GM23338 (cell line): ENCODE data around the gene ANKRD17. TPM values are rescaled to one million over a fixed set of nuclear protein-coding genes. Genes with fewer than 3 reads are reported as not detected.
A peak's percentile ranks its signal among the peaks of the same experiment; 100 is the strongest.

Source experiments
- ATAC-seq: fragments of 200-7000 bp; cut with Tn5 transposase; 3 replicates; pipeline ENCODE4 v1.9.1; 2020
- DNase-seq: peaks from one replicate; pipeline ENCODE4 v3.0.0-alpha.2; 2015; ENCODE audit warnings: low spot score
- H2AFZ ChIP-seq: fragments of 200-600 bp; sonication (generic); 2 replicates; pipeline ENCODE4 v1.8.0; 2016; ENCODE audit warnings: antibody characterized with exemption, mild to moderate bottlenecking, moderate library complexity
- H3F3A ChIP-seq: fragments of 200-600 bp; sonication (generic); replicated peaks from 2 replicates; pipeline ENCODE4 v1.8.0; 2017; ENCODE audit warnings: antibody characterized with exemption, mixed run types, low read depth
- H3K27ac ChIP-seq: fragments of 200-600 bp; sonication (generic); 2 replicates; pipeline ENCODE4 v1.6.1; 2016; ENCODE audit warnings: low read depth
- H3K27me3 ChIP-seq: fragments of 200-600 bp; sonication (generic); 2 replicates; pipeline ENCODE4 v1.8.0; 2016; ENCODE audit warnings: mild to moderate bottlenecking, mixed run types, moderate library complexity; ENCODE audit not compliant: insufficient read depth
- H3K36me3 ChIP-seq: fragments of 200-600 bp; sonication (generic); 2 replicates; pipeline ENCODE4 v1.8.0; 2016; ENCODE audit warnings: mild to moderate bottlenecking; ENCODE audit not compliant: insufficient read depth
- H3K4me1 ChIP-seq: fragments of 200-600 bp; sonication (generic); 2 replicates; pipeline ENCODE4 v1.8.0; 2016; ENCODE audit warnings: mild to moderate bottlenecking, moderate library complexity; ENCODE audit not compliant: insufficient read depth
- H3K4me2 ChIP-seq: fragments of 200-600 bp; sonication (generic); 2 replicates; pipeline ENCODE4 v1.7.1; 2017; ENCODE audit warnings: mixed run types
- H3K4me3 ChIP-seq: fragments of 200-600 bp; sonication (generic); 2 replicates; pipeline ENCODE4 v1.6.1; 2016; ENCODE audit warnings: mixed run types
- H3K79me2 ChIP-seq: fragments of 200-600 bp; sonication (generic); replicated peaks from 2 replicates; pipeline ENCODE4 v1.8.0; 2017; ENCODE audit warnings: mild to moderate bottlenecking; ENCODE audit not compliant: insufficient read depth
- H3K9me2 ChIP-seq: fragments of 200-600 bp; sonication (generic); 2 replicates; pipeline ENCODE4 v1.8.0; 2017; ENCODE audit not compliant: insufficient read depth
- H4K20me1 ChIP-seq: fragments of 200-600 bp; sonication (generic); replicated peaks from 2 replicates; pipeline ENCODE4 v1.8.0; 2017; ENCODE audit warnings: mild to moderate bottlenecking; ENCODE audit not compliant: insufficient read depth
- H3K27ac Mint-ChIP-seq: 2 replicates; pipeline ENCODE4 v1.8.0; 2020; ENCODE audit warnings: inconsistent platforms, mild to moderate bottlenecking, moderate library complexity, mixed read lengths
- H3K27me3 Mint-ChIP-seq: 3 replicates; pipeline ENCODE4 v1.8.0; 2022; ENCODE audit warnings: low read depth, mild to moderate bottlenecking, moderate library complexity, mixed read lengths, inconsistent platforms; ENCODE audit not compliant: insufficient read depth, poor library complexity
- H3K36me3 Mint-ChIP-seq: 3 replicates; pipeline ENCODE4 v1.8.0; 2021; ENCODE audit warnings: low read depth, mild to moderate bottlenecking, inconsistent platforms, moderate library complexity, mixed read lengths
- H3K4me1 Mint-ChIP-seq: 3 replicates; pipeline ENCODE4 v1.8.0; 2020; ENCODE audit warnings: mild to moderate bottlenecking, inconsistent platforms, mixed read lengths
- H3K4me3 Mint-ChIP-seq: 3 replicates; pipeline ENCODE4 v1.8.0; 2021; ENCODE audit warnings: moderate library complexity, mild to moderate bottlenecking, inconsistent platforms, mixed read lengths
- H3K9me3 Mint-ChIP-seq: 3 replicates; pipeline ENCODE4 v1.8.0; 2020; ENCODE audit warnings: moderate library complexity, mild to moderate bottlenecking, inconsistent platforms, mixed read lengths
- CREB1 ChIP-seq: fragments of 250-450 bp; sonication (Bioruptor Pico); IDR thresholded peaks from 2 replicates; pipeline ENCODE4 v1.5.0; 2020; ENCODE audit warnings: low read depth, mild to moderate bottlenecking, moderate library complexity
- CTCF ChIP-seq, 2 experiments: fragments of 200-600 bp in 1 of 2; sonication (generic) in 1 of 2; conservative IDR thresholded peaks; 2 replicates each; pipeline versions ENCODE4 v1.5.1 to v1.6.1; 2016 to 2017; ENCODE audit warnings: antibody characterized with exemption in 2 of 2, low read depth in 2 of 2, mild to moderate bottlenecking in 2 of 2, moderate library complexity in 1 of 2
- ETS1 ChIP-seq: IDR thresholded peaks from 2 replicates; pipeline ENCODE4 v1.6.1; 2016; ENCODE audit warnings: antibody characterized with exemption
- NANOG ChIP-seq: IDR thresholded peaks from 2 replicates; pipeline ENCODE4 v1.6.1; 2016; ENCODE audit warnings: antibody characterized with exemption, borderline replicate concordance
- STAT1 ChIP-seq: IDR thresholded peaks from one replicate; pipeline ENCODE4 v1.6.1; 2016; ENCODE audit warnings: antibody characterized with exemption; ENCODE audit not compliant: unreplicated experiment
- polyA plus RNA-seq: library from polyadenylated mRNA; unstranded; fragments of >200 nt; fragmentation: Nextera tagmentation; extraction: Ambion mirVana; gene quantifications from 2 replicates; pipeline ENCODE4 v1.2.1, GENCODE V29; 2016
- total RNA-seq: library from RNA; depleted of rRNA; stranded (reverse); fragments of >200 nt; shearing (Covaris generic); gene quantifications from 2 replicates; pipeline ENCODE4 v1.2.3, GENCODE V29; 2014
- TF ChIP-seq, protein P1 (sequence below): IDR thresholded peaks from one replicate; pipeline ENCODE4 v1.6.1; 2018; ENCODE audit warnings: antibody characterized with exemption; ENCODE audit not compliant: unreplicated experiment

ANKRD17 gene
- total and polyA plus RNA-seq, 2 experiments from 2014 or later = 41.9 to 85.3 TPM

GRCh38 chr4:73252001-73252400, 6.6 kb downstream of the ANKRD17 start:
- Mint-ChIP-seq H3K36me3 (peaks cover 24% of the 10 kb centered on the region), H3K4me3 (no peak overlapping the region), H3K9me3 (no peaks in the 10 kb centered on the region), H3K4me1 (peaks cover 32% of the 10 kb centered on the region), H3K27me3 (no peaks in the 10 kb centered on the region), H3K27ac (no peak overlapping the region)
- no peak for TF ChIP-seq ETS1
- DNase-seq = no peak
- H3K79me2 ChIP-seq = peaks cover 100% of the 10 kb centered on the region
- no peak overlapping the region for H3K4me2 ChIP-seq
- H3K4me3 ChIP-seq = no peak overlapping the region
- ATAC-seq = no peak
- peaks cover 12% of the 10 kb centered on the region for H3K4me1 ChIP-seq
- H3K9me2 ChIP-seq = no peaks in the 10 kb centered on the region
- H2AFZ ChIP-seq = no peak overlapping the region
- no peaks in the 10 kb centered on the region; the same call in 1 of the 2 replicates for H3K36me3 ChIP-seq
- H3K27me3 ChIP-seq = no peaks in the 10 kb centered on the region
- H4K20me1 ChIP-seq = peaks cover 56% of the 10 kb centered on the region
- H3F3A ChIP-seq = no peaks in the 10 kb centered on the region
- H3K27ac ChIP-seq = no peak overlapping the region

- peaks cover 12% of the 10 kb centered on the region for H3K4me1 ChIP-seq
- Mint-ChIP-seq H3K4me1 (peaks cover 30% of the 10 kb centered on the region), H3K4me3 (no peak overlapping the region), H3K9me3 (no peaks in the 10 kb centered on the region), H3K36me3 (peaks cover 20% of the 10 kb centered on the region), H3K27ac (no peak overlapping the region), H3K27me3 (no peaks in the 10 kb centered on the region)
- H3K9me2 ChIP-seq = no peaks in the 10 kb centered on the region
- ATAC-seq (peak; percentile 56), DNase-seq (peak; percentile 52)
- no peak overlapping the region for H3K4me2 ChIP-seq
- no peak overlapping the region for H2AFZ ChIP-seq
- H3K27ac ChIP-seq = no peak overlapping the region
- H3K79me2 ChIP-seq = peaks cover 100% of the 10 kb centered on the region
- H4K20me1 ChIP-seq = peaks cover 51% of the 10 kb centered on the region
- H3K36me3 ChIP-seq = no peaks in the 10 kb centered on the region; the same call in 1 of the 2 replicates
- H3K27me3 ChIP-seq = no peaks in the 10 kb centered on the region
- TF ChIP-seq CREB1 (CRISPR knock-in tag) (no peak), NANOG (no peak), CTCF (conservative IDR thresholded peaks at IDR 0.05; ENCODE audit: low read depth in 2 of 2) (peak; percentile 58 to 62)
- no peaks in the 10 kb centered on the region for H3F3A ChIP-seq
- no peak overlapping the region for H3K4me3 ChIP-seq
Observed at GRCh38 chr4:73251384-73251783, 7.2 kb downstream of the ANKRD17 start.

DNA sequence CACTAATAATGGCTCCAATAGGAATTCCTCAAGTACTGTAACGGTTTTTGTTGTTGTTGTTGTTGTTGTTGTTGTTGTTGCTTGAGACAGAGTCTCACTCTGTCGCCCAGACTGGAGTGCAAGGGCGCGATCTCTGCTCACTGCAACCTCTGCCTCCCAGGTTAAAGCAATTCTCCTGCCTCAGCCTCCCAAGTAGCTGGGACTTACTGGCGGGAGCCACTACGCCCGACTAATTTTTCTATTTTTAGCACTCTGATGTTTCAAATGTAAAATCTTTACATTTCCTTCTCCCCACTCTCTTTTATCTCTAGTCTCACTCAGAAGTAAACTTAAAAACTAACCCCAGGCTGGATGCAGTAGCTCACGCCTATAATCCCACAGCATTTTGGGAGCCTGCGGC, 8.0 kb downstream of the ANKRD17 start:
- TF ChIP-seq, protein P1, sequence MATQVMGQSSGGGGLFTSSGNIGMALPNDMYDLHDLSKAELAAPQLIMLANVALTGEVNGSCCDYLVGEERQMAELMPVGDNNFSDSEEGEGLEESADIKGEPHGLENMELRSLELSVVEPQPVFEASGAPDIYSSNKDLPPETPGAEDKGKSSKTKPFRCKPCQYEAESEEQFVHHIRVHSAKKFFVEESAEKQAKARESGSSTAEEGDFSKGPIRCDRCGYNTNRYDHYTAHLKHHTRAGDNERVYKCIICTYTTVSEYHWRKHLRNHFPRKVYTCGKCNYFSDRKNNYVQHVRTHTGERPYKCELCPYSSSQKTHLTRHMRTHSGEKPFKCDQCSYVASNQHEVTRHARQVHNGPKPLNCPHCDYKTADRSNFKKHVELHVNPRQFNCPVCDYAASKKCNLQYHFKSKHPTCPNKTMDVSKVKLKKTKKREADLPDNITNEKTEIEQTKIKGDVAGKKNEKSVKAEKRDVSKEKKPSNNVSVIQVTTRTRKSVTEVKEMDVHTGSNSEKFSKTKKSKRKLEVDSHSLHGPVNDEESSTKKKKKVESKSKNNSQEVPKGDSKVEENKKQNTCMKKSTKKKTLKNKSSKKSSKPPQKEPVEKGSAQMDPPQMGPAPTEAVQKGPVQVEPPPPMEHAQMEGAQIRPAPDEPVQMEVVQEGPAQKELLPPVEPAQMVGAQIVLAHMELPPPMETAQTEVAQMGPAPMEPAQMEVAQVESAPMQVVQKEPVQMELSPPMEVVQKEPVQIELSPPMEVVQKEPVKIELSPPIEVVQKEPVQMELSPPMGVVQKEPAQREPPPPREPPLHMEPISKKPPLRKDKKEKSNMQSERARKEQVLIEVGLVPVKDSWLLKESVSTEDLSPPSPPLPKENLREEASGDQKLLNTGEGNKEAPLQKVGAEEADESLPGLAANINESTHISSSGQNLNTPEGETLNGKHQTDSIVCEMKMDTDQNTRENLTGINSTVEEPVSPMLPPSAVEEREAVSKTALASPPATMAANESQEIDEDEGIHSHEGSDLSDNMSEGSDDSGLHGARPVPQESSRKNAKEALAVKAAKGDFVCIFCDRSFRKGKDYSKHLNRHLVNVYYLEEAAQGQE = no peak
- TF ChIP-seq STAT1 = no peak
- H3K4me2 ChIP-seq = no peak overlapping the region
- H3K9me2 ChIP-seq = no peaks in the 10 kb centered on the region
- H4K20me1 ChIP-seq = peaks cover 49% of the 10 kb centered on the region
- ATAC-seq = no peak
- Mint-ChIP-seq H3K9me3 (no peaks in the 10 kb centered on the region), H3K4me1 (peaks cover 35% of the 10 kb centered on the region), H3K27me3 (no peaks in the 10 kb centered on the region), H3K36me3 (peaks cover 16% of the 10 kb centered on the region), H3K27ac (no peak overlapping the region), H3K4me3 (no peak overlapping the region)
- no peak overlapping the region for H2AFZ ChIP-seq
- H3F3A ChIP-seq = no peaks in the 10 kb centered on the region
- DNase-seq = no peak
- H3K4me3 ChIP-seq = no peak overlapping the region
- H3K27me3 ChIP-seq = no peaks in the 10 kb centered on the region
- H3K79me2 ChIP-seq = peaks cover 100% of the 10 kb centered on the region
- H3K36me3 ChIP-seq = no peaks in the 10 kb centered on the region; the same call in 1 of the 2 replicates
- H3K4me1 ChIP-seq = peaks cover 14% of the 10 kb centered on the region
- H3K27ac ChIP-seq = no peak overlapping the region
